Dedifferentiated amniotic fluid mesenchymal stem cell (primary cell): ENCODE data around the gene CACNG7.

Experiments used
- DNase-seq: peaks from one replicate; pipeline ENCODE4 v3.0.0-alpha.2; 2016; ENCODE audit errors: extremely low spot score

Gene CACNG7

GRCh38 chr19:53957448-53958167, 48.5 kb downstream of the CACNG7 start:
- no peak for DNase-seq

GRCh38 chr19:53958168-53958571, 49.1 kb downstream of the CACNG7 start:
- no peak for DNase-seq

GRCh38 chr19:53958823-53959757, 50.0 kb downstream of the CACNG7 start:
- DNase-seq = no peak

GRCh38 chr19:53960187-53960586, 51.1 kb downstream of the CACNG7 start:
- DNase-seq = no peak

- DNase-seq = no peak
These were observed 51.8 kb downstream of the CACNG7 start for GRCh38 chr19:53960886-53961285.

- no peak for DNase-seq
These were observed 52.7 kb downstream of the CACNG7 start for GRCh38 chr19:53961523-53962356.

GRCh38 chr19:53962887-53963431, 53.9 kb downstream of the CACNG7 start, which contains the start of gene CACNG8:
TSS of gene CACNG8 (plus strand) at chr19:53962937.
- no peak for DNase-seq

GRCh38 chr19:53965091-53965490, 56.0 kb downstream of the CACNG7 start:
- no peak for DNase-seq

GRCh38 chr19:53966931-53967330, 57.9 kb downstream of the CACNG7 start:
- DNase-seq = no peak

- DNase-seq = no peak
These were observed 60.3 kb downstream of the CACNG7 start for GRCh38 chr19:53969366-53969765.

GRCh38 chr19:53971673-53972072, 62.6 kb downstream of the CACNG7 start:
- DNase-seq = no peak

GRCh38 chr19:53977429-53977990, 68.4 kb downstream of the CACNG7 start:
- DNase-seq = peak; percentile 69

GRCh38 chr19:53977991-53978731, 69.1 kb downstream of the CACNG7 start:
- no peak for DNase-seq

GRCh38 chr19:53978975-53979801, 70.1 kb downstream of the CACNG7 start:
- no peak for DNase-seq

- DNase-seq = no peak
These were observed 71.7 kb downstream of the CACNG7 start for GRCh38 chr19:53980539-53981375.

GRCh38 chr19:53981376-53981951, 72.4 kb downstream of the CACNG7 start:
- DNase-seq = no peak

GRCh38 chr19:53982001-53982451, 72.9 kb downstream of the CACNG7 start:
- DNase-seq = no peak

- no peak for DNase-seq
These were observed 73.5 kb downstream of the CACNG7 start for GRCh38 chr19:53982611-53983010.
